Stimulated activated naive B cell treated with anti-CD40 and anti-IgM and Interleukin-4, amounts not matched to agents 10 μg/mL and 1 μg/mL and 100 μg/mL, for 72 hours (primary cell): ENCODE data around the gene OS9.

ENCODE experiments used
- ATAC-seq, 2 donors: fragments of 150-1000 bp; cut with Tn5 transposase; replicated peaks; 2 replicates each; pipeline ENCODE4 v1.10.0; 2021; ENCODE audit warnings: moderate library complexity in 1 of 2
- DNase-seq: peaks from one replicate; pipeline ENCODE4 v3.0.0; 2021
- H3K27ac Mint-ChIP-seq: one replicate; pipeline ENCODE4 v1.8.0; 2022; ENCODE audit warnings: mild to moderate bottlenecking, mixed read lengths
- H3K27me3 Mint-ChIP-seq, 2 donors: one replicate each; pipeline ENCODE4 v1.8.0; 2022; ENCODE audit warnings: mixed read lengths in 2 of 2
- H3K36me3 Mint-ChIP-seq, 2 donors: one replicate each; pipeline ENCODE4 v1.8.0; 2022; ENCODE audit warnings: mixed read lengths in 2 of 2, mild to moderate bottlenecking in 1 of 2
- H3K4me1 Mint-ChIP-seq, 2 donors: one replicate each; pipeline ENCODE4 v1.8.0; 2022; ENCODE audit warnings: mixed read lengths in 2 of 2, mild to moderate bottlenecking in 1 of 2
- H3K4me3 Mint-ChIP-seq, 2 donors: one replicate each; pipeline ENCODE4 v1.8.0; 2022; ENCODE audit warnings: mild to moderate bottlenecking in 2 of 2, mixed read lengths in 2 of 2, moderate library complexity in 1 of 2
- H3K9me3 Mint-ChIP-seq, 2 donors: one replicate each; pipeline ENCODE4 v1.8.0; 2022; ENCODE audit warnings: mixed read lengths in 2 of 2, mild to moderate bottlenecking in 1 of 2

The OS9 gene

GRCh38 chr12:57753756-57754337 lies 59.9 kb downstream of the OS9 start:
- H3K27me3 Mint-ChIP-seq = no peaks in the 10 kb centered on the region
- ATAC-seq (no peak), DNase-seq (no peak)
- peaks cover 31 to 35% of the 10 kb centered on the region in 2 donors for H3K36me3 Mint-ChIP-seq
- H3K4me1 Mint-ChIP-seq = peaks cover 39 to 69% of the 10 kb centered on the region in 2 donors
- peak overlapping the region; percentile 26 for H3K27ac Mint-ChIP-seq
- H3K4me3 Mint-ChIP-seq = no peak overlapping the region
- no peaks in the 10 kb centered on the region for H3K9me3 Mint-ChIP-seq

DNA sequence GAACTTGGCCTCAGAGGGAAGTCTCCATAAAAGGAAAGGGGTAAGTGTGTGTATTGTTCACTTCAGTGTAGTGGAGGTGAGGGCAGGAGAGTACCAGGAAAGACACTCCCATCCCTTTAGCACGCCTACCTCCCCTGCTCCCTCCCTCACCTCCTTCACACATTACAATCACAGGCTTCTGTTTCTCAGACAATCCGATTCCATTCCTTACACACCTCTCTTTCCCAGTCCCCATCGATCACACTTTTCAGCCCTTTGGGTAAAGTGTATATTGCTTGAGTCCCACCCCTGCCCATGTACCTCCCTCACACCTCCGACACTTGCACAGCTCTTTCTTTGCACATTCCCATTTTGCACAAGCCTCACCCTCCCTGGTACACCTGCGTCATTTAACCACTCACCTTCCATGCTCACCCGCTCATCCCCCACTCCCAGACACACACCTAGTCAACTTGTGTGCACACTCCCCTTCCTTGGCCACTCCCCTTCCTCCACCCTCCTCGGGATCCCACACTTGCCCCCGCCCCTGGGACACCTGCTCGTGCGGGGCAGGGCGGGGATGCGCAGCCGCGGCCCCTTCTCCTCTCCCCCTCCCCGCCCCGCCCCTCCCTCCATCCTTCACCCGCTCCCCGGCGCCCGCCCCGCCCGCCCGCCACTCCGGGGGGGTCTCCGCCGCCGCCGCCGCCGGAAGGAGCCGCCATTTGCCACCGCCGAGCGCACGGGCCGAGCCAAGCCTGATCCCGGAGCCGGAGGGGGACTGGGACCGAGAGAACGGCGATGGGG lies 60.7 kb downstream of the OS9 start, which contains the start of gene MARCHF9:
Gene MARCHF9 (plus strand): TSS at position 693 of the 783 bp plus-strand sequence. CDS start 426 bp downstream, outside the sequence.
- H3K27ac Mint-ChIP-seq = peak within 1 kb of the TSS; percentile 90
- no peaks in the 10 kb centered on the region for H3K9me3 Mint-ChIP-seq
- no peaks in the 10 kb centered on the region for H3K27me3 Mint-ChIP-seq
- ATAC-seq (peak; percentile 31 to 40), DNase-seq (peak; percentile 71)
- H3K4me1 Mint-ChIP-seq = peaks cover 44 to 72% of the 10 kb centered on the region in 2 donors
- peak within 1 kb of the TSS; percentile 90 for H3K4me3 Mint-ChIP-seq
- H3K36me3 Mint-ChIP-seq = peaks cover 31 to 33% of the 10 kb centered on the region in 2 donors

GRCh38 chr12:57755194-57755453 lies 61.2 kb downstream of the OS9 start:
- Mint-ChIP-seq H3K27ac (no peak overlapping the region), H3K4me1 (peaks cover 46 to 77% of the 10 kb centered on the region in 2 donors), H3K9me3 (no peaks in the 10 kb centered on the region), H3K36me3 (peaks cover 33 to 37% of the 10 kb centered on the region in 2 donors), H3K4me3 (peak overlapping the region; percentile 68 to 90), H3K27me3 (no peaks in the 10 kb centered on the region)
- DNase-seq (no peak), ATAC-seq (no peak)

- H3K4me1 Mint-ChIP-seq = peaks cover 44 to 78% of the 10 kb centered on the region in 2 donors
- H3K9me3 Mint-ChIP-seq = no peaks in the 10 kb centered on the region
- H3K27me3 Mint-ChIP-seq = no peaks in the 10 kb centered on the region
- peak; percentile 3 to 7 for ATAC-seq
- H3K27ac Mint-ChIP-seq = peak overlapping the region; percentile 90
- DNase-seq = no peak
- H3K36me3 Mint-ChIP-seq = peaks cover 27 to 31% of the 10 kb centered on the region in 2 donors
- H3K4me3 Mint-ChIP-seq = peak overlapping the region; percentile 90
These were observed 61.8 kb downstream of the OS9 start for GRCh38 chr12:57755454-57756372.

- peak; percentile 25 to 30 for ATAC-seq
- peaks cover 39 to 77% of the 10 kb centered on the region in 2 donors for H3K4me1 Mint-ChIP-seq
- peaks cover 18 to 32% of the 10 kb centered on the region in 2 donors for H3K36me3 Mint-ChIP-seq
These were observed 62.7 kb downstream of the OS9 start for GRCh38 chr12:57756406-57757341.

GRCh38 chr12:57757771-57758170 lies 63.8 kb downstream of the OS9 start:
- no peaks in the 10 kb centered on the region for H3K9me3 Mint-ChIP-seq
- peaks cover 36 to 68% of the 10 kb centered on the region in 2 donors for H3K4me1 Mint-ChIP-seq
- no peak overlapping the region for H3K27ac Mint-ChIP-seq
- DNase-seq (no peak), ATAC-seq (no peak)
- H3K4me3 Mint-ChIP-seq = no peak overlapping the region
- no peaks in the 10 kb centered on the region for H3K27me3 Mint-ChIP-seq
- H3K36me3 Mint-ChIP-seq = peaks cover 16 to 30% of the 10 kb centered on the region in 2 donors

More at GRCh38 chr12:57756406-57757341, 62.7 kb downstream of the OS9 start:
- H3K4me3 Mint-ChIP-seq = peak overlapping the region; percentile 90
- no peaks in the 10 kb centered on the region for H3K27me3 Mint-ChIP-seq
- H3K9me3 Mint-ChIP-seq = no peaks in the 10 kb centered on the region
- peak overlapping the region; percentile 90 for H3K27ac Mint-ChIP-seq
- peak; percentile 49 for DNase-seq

GRCh38 chr12:57758552-57759359 lies 64.8 kb downstream of the OS9 start:
- Mint-ChIP-seq H3K4me1 (peaks cover 28 to 59% of the 10 kb centered on the region in 2 donors), H3K27ac (no peak overlapping the region), H3K4me3 (peak overlapping the region in 1 of 2 donors; percentile 6), H3K27me3 (no peaks in the 10 kb centered on the region), H3K36me3 (peaks cover 16 to 30% of the 10 kb centered on the region in 2 donors), H3K9me3 (no peaks in the 10 kb centered on the region)
- ATAC-seq (no peak), DNase-seq (no peak)

- peaks cover 0 to 4% of the 10 kb centered on the region in 2 donors for H3K27me3 Mint-ChIP-seq
- H3K36me3 Mint-ChIP-seq = peaks cover 16 to 30% of the 10 kb centered on the region in 2 donors
- peak; percentile 28 to 36 for ATAC-seq
- H3K9me3 Mint-ChIP-seq = no peaks in the 10 kb centered on the region
- H3K4me3 Mint-ChIP-seq = no peak overlapping the region
- H3K4me1 Mint-ChIP-seq = peaks cover 27 to 54% of the 10 kb centered on the region in 2 donors
- DNase-seq = no peak
- no peak overlapping the region for H3K27ac Mint-ChIP-seq
These were observed 65.5 kb downstream of the OS9 start for GRCh38 chr12:57759360-57759980.

- Mint-ChIP-seq H3K27me3 (peaks cover 4 to 14% of the 10 kb centered on the region in 2 donors), H3K4me1 (peaks cover 29 to 60% of the 10 kb centered on the region in 2 donors), H3K4me3 (no peak overlapping the region), H3K27ac (no peak overlapping the region), H3K9me3 (no peaks in the 10 kb centered on the region), H3K36me3 (peaks cover 18 to 30% of the 10 kb centered on the region in 2 donors)
- DNase-seq = no peak
- no peak for ATAC-seq
These were observed 66.5 kb downstream of the OS9 start for GRCh38 chr12:57760347-57760982.

DNA sequence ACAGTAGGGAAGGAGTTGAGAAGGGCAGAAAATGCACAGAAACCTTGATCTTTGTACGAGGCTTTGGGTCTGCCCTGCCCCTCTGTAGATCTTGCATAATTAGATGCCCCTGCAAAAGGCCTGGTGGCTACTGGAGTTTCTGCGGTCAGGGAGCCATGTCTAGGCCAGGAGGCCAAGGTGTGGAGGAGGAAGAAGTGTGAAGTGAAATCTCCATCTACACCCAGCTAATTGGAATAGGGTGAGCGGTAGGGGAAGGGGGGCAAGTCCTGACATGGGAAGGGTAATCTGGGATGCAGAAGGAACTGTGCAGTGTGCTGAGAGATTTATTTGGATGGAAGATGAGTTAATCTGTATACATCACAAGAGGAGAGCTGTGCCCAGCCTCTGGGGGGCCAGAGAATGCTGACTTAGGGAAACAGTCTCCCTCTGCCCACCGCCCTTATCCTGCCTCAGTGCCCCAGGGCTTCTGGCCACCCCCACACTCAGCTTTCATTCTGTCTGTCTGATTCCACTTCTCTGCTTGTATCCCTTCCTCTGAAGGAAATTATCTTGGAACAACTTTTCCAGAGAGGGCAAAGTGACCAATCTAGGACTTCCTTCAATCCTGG lies 67.6 kb downstream of the OS9 start:
- Mint-ChIP-seq H3K4me1 (peaks cover 31 to 64% of the 10 kb centered on the region in 2 donors), H3K36me3 (peaks cover 18 to 30% of the 10 kb centered on the region in 2 donors), H3K4me3 (no peak overlapping the region), H3K27ac (peak overlapping the region; percentile 70), H3K27me3 (peaks cover 9 to 19% of the 10 kb centered on the region in 2 donors), H3K9me3 (no peaks in the 10 kb centered on the region)
- ATAC-seq (no peak), DNase-seq (no peak)

- H3K4me1 Mint-ChIP-seq = peaks cover 27 to 66% of the 10 kb centered on the region in 2 donors
- H3K9me3 Mint-ChIP-seq = no peaks in the 10 kb centered on the region
- H3K36me3 Mint-ChIP-seq = peaks cover 16 to 27% of the 10 kb centered on the region in 2 donors
- H3K4me3 Mint-ChIP-seq = no peak overlapping the region
- no peak overlapping the region for H3K27ac Mint-ChIP-seq
- DNase-seq (no peak), ATAC-seq (no peak)
- H3K27me3 Mint-ChIP-seq = peaks cover 12 to 29% of the 10 kb centered on the region in 2 donors
These were observed 68.5 kb downstream of the OS9 start for GRCh38 chr12:57762463-57762862.
